GM18508 (cell line): ENCODE results near the gene BABAM2.

Experiments used
- ATAC-seq: cut with Tn5 transposase; IDR thresholded peaks from one replicate; pipeline ENCODE4 v1.9.1; 2021; ENCODE audit warnings: moderate number of reproducible peaks; ENCODE audit not compliant: insufficient read depth, unreplicated experiment

BABAM2 gene

GRCh38 chr2:28345619-28346018, 455.1 kb downstream of the BABAM2 start:
- ATAC-seq = no peak

GRCh38 chr2:28346587-28346986, 456.1 kb downstream of the BABAM2 start:
- no peak for ATAC-seq

- no peak for ATAC-seq
Observed at GRCh38 chr2:28347193-28347592, 456.7 kb downstream of the BABAM2 start.

- no peak for ATAC-seq
Observed at GRCh38 chr2:28347596-28347995, 457.1 kb downstream of the BABAM2 start.

GRCh38 chr2:28348149-28348567, 457.6 kb downstream of the BABAM2 start:
- no peak for ATAC-seq

GRCh38 chr2:28348921-28349320, 458.4 kb downstream of the BABAM2 start:
- ATAC-seq = no peak

GRCh38 chr2:28349546-28350165, 459.1 kb downstream of the BABAM2 start:
- no peak for ATAC-seq

- no peak for ATAC-seq
Observed at GRCh38 chr2:28350196-28350595, 459.7 kb downstream of the BABAM2 start.

- ATAC-seq = no peak
Observed at GRCh38 chr2:28350791-28351285, 460.3 kb downstream of the BABAM2 start.

GRCh38 chr2:28351621-28352020, 461.1 kb downstream of the BABAM2 start:
- no peak for ATAC-seq

GRCh38 chr2:28352104-28352503, 461.6 kb downstream of the BABAM2 start:
- no peak for ATAC-seq

- ATAC-seq = no peak
Observed at GRCh38 chr2:28352610-28353195, 462.2 kb downstream of the BABAM2 start.

GRCh38 chr2:28354920-28355520, 464.5 kb downstream of the BABAM2 start:
- ATAC-seq = no peak

GRCh38 chr2:28355521-28356094, 465.1 kb downstream of the BABAM2 start:
- no peak for ATAC-seq

GRCh38 chr2:28356095-28356911, 465.8 kb downstream of the BABAM2 start:
- ATAC-seq = no peak

GRCh38 chr2:28357055-28357454, 466.5 kb downstream of the BABAM2 start:
- no peak for ATAC-seq

GRCh38 chr2:28357948-28358667, 467.6 kb downstream of the BABAM2 start:
- no peak for ATAC-seq

- no peak for ATAC-seq
Observed at GRCh38 chr2:28358668-28359201, 468.2 kb downstream of the BABAM2 start.

- ATAC-seq = no peak
Observed at GRCh38 chr2:28359222-28360057, 468.9 kb downstream of the BABAM2 start.
